Left cardiac atrium (tissue), 4 donors: Measurements from ENCODE around the gene TMEM231. TPM values are rescaled to one million over a fixed set of nuclear protein-coding genes. Genes with fewer than 3 reads are reported as not detected.
"Not testable (repeated sequence)": the region's sequence is repeated elsewhere in the genome, so short reads cannot be mapped to it uniquely, and the experiment has no call there.

Experiments used
- ATAC-seq, 2 donors: fragments of 200-7000 bp; cut with Tn5 transposase; one replicate each; pipeline ENCODE4 v1.9.1; 2020; ENCODE audit warnings: mild to moderate bottlenecking in 2 of 2, moderate library complexity in 2 of 2
- DNase-seq: peaks from one replicate; pipeline ENCODE4 v3.0.0-alpha.2; 2020
- intact Hi-C, 2 donors: fragments of 100-400 bp; cut with DNase I; formaldehyde crosslinking; loops; one replicate each; pipeline versions ENCODE4 v1.14.1 to v1.15.1; 2022 to 2023
- total RNA-seq, 2 donors: library from RNA; stranded (reverse); fragmentation: NEBNext Ultra II Directional; extraction: Animal tissue kit (Norgen Biotek cat#: 25700); gene quantifications; one replicate each; pipeline ENCODE4 v1.2.1, GENCODE V29; 2021
- donor health status: DM: no; HTN: yes; CAD: no.
- donor health status: DM: no; HTN: yes; CAD: no; lungs with severe emphysema.
- donor health status: DM: yes; HTN: yes; CAD: no.
- donor health status: Dilated cardiomyopathy.

TMEM231 gene
- total RNA-seq, 2 donors from 2014 or later, result 5.6 to 7.3 TPM

DNA sequence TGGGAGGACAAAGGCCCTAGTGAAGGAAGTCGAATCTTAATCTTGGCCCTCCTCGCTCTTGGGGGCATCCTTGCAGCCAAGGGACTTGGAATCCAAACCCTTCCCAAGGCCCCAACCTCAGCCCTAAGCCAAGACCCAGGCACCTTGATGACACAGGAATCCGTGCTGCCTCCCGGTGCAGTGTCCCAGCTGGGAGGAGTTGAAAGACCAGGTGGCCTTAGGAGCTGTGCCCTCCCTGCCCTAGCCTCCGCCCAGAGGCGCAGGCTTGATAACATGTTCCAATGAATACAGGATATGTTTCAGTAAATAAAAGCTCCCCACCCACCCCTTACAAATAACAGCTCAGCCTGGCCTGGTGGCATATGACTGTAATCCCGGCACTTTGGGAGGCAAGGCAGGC lies 20.2 kb downstream of the TMEM231 start, which contains the start of gene CHST5:
Gene CHST5 (minus strand): TSS at position 208 of the 400 bp plus-strand sequence. CDS start 5,724 bp downstream, outside the sequence.
- DNase-seq (no peak), ATAC-seq (no peak)
- intact Hi-C loops, result no loop called here

GRCh38 chr16:75535211-75535843 lies 20.7 kb downstream of the TMEM231 start:
- ATAC-seq (no peak), DNase-seq (no peak)
- intact Hi-C loops, result no loop called here

DNA sequence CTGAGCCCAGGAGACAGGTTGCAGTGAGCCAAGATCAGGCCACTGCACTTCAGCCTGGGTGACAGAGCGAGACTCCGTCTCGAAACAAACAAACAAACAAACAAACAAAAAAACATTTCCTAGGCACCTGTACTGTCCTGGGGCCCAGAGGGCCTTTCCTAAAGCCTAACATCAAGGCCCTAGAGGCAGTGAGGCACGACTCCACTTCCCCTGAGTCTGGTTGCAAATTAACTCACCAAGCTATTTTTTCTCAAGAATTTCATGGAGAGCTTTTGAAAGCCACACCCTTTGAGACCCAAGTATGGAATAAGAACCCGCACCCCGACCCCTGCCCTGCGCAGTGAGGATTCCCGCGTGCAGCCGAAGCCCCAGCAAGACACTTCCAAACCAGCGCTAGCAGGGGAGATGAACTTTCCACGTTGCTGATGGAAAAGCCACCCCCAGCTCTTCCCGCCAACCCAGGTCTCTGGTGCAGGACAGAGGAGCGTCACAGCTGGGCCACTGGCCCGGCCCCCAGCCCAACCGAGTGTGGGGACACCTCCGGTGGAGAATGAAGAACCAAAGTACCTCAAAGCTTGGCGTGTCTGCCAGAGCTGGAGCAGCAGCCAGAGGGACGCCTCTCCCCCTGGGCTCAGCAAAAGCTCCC lies 21.4 kb downstream of the TMEM231 start:
- intact Hi-C loops, result no loop called here
- no peak for ATAC-seq
- DNase-seq, result no peak

- no peak for DNase-seq
- ATAC-seq, result no peak
- intact Hi-C loops, result no loop called here
Observed at GRCh38 chr16:75532791-75533190, 23.3 kb downstream of the TMEM231 start.

DNA sequence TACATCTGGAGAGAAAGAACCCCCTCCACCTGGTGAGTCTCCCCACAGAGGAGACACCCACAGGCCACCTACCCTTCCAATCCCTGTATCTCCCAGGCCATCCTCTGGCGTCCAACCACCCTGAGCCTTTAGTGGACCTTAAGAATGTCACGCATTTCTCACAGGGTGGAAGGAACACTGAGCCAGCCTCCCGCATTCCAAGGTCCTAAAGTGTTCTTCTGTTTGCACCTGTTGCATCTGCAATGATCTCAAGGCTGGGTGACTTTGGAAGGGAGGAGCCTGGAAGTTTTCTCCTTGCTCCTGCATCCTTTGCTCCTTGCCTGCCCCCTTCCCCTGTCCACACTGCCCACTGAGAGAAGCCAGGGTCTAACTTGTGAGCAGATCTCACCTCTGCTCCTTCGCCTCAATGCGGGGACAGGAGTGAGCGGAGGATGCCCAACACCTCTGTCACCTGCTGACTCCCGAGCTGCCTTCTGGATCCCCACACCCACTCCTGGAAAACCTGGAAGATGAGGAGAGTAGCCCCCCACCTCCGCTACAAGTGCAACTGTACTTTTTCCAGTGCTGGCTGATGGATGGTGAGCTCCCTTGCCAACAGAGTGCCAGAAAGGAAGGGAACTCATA lies 23.8 kb downstream of the TMEM231 start:
- DNase-seq (no peak), ATAC-seq (no peak)
- intact Hi-C loops, result no loop called here

DNA sequence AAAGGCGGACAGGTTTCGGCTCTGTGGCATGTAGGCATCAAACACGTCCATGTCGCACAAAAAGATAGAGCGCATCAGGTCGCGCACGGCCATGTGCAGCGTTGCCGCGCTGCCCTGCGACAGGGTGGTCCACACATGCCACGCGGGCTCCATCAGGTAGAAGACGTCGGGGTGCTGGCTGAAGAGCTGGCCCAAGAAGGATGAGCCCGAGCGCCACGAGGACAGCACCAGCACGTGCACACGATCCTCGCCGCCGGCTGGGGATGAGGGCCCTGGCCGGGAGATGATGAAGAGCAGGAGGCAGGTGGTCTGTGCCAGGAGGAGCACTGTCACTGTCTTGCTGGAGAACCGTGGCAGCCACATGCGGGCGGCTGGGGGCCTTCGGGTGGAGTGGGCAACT lies 26.1 kb downstream of the TMEM231 start:
- intact Hi-C loops, result no loop called here
- DNase-seq (no peak), ATAC-seq (no peak)

GRCh38 chr16:75529056-75529905 lies 26.8 kb downstream of the TMEM231 start:
- intact Hi-C loops, result no loop called here
- ATAC-seq (no peak), DNase-seq (no peak)

GRCh38 chr16:75527825-75528299 lies 28.2 kb downstream of the TMEM231 start:
- no peak for DNase-seq
- ATAC-seq, result no peak
- intact Hi-C loops, result no loop called here

- DNase-seq (no peak), ATAC-seq (no peak)
- intact Hi-C loops, result no loop called here
Observed at GRCh38 chr16:75526032-75526790, 29.8 kb downstream of the TMEM231 start.

- ATAC-seq (no peak), DNase-seq (no peak)
- intact Hi-C loops, result no loop called here
Observed at GRCh38 chr16:75519175-75519574, 36.9 kb downstream of the TMEM231 start.

DNA sequence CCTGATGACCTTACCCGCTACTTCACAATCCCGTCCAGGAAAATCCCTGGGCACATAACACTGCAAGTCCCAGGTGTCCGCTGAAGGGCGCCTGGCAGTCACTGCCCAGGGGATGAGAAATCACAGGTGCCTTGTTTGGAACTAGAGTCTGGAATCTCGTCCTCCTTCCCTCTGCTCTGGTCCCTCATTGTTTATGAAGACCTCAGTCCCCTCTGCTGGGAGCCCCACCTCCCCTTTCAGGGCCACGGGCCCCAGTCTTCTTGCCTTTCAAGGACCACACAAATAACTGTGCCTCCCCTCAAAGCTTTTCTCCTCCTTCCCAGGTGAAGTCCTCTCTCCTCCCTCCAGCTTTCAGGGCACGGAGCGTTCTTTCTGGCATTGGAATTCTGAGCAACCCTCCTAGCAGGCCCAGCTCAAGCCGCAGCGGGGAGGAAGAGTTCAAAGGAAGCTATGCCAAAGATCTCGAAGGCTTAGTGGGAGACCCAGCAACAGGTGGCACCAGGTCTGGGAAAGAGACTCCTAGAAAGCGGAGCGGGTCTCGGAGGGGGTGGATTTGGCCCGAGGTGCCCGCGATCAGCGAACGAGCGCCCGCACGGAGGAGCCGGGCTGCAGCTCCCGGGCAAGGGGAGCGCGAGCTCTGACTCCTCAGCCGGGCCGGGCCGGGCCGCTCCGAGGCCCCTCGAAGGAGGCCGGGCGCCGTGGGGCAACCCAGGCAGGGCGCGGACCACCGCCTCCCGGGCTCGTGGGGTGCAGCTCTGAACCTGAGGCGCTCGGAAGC lies 39.7 kb downstream of the TMEM231 start:
- intact Hi-C loops, DNase-seq: not testable (repeated sequence)
- ATAC-seq, result peak; percentile 44 to 66

- intact Hi-C loops, result no loop called here
- DNase-seq, result no peak
- no peak for ATAC-seq
Observed at GRCh38 chr16:75514296-75514695, 41.8 kb downstream of the TMEM231 start.

DNA sequence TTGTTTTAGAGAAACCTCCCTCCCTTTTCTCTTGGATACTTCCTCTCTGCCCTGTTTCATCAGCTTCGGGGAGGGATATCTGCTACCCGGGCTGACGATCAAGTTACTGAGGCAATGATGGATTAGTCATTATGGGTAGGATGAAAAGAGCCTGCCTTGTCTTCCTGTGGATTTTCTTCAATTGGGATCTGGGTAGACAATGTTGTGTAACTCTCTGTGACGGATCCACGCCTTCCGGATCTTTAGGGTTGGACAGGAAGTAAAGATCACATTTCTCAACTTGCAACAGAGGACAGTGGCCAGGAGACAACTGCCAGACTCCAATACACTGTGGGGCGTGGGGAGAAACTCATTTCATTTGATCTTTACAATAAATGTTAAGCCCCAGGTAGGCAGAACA lies 49.5 kb downstream of the TMEM231 start:
- intact Hi-C loops, result no loop called here
- DNase-seq, result peak; percentile 64
- peak; percentile 83 to 89 for ATAC-seq

GRCh38 chr16:75506107-75506506 lies 49.9 kb downstream of the TMEM231 start:
- intact Hi-C loops, result no loop called here
- DNase-seq (no peak), ATAC-seq (no peak)

- ATAC-seq (no peak), DNase-seq (no peak)
- intact Hi-C loops, result no loop called here
Observed at GRCh38 chr16:75503801-75504200, 52.3 kb downstream of the TMEM231 start.

DNA sequence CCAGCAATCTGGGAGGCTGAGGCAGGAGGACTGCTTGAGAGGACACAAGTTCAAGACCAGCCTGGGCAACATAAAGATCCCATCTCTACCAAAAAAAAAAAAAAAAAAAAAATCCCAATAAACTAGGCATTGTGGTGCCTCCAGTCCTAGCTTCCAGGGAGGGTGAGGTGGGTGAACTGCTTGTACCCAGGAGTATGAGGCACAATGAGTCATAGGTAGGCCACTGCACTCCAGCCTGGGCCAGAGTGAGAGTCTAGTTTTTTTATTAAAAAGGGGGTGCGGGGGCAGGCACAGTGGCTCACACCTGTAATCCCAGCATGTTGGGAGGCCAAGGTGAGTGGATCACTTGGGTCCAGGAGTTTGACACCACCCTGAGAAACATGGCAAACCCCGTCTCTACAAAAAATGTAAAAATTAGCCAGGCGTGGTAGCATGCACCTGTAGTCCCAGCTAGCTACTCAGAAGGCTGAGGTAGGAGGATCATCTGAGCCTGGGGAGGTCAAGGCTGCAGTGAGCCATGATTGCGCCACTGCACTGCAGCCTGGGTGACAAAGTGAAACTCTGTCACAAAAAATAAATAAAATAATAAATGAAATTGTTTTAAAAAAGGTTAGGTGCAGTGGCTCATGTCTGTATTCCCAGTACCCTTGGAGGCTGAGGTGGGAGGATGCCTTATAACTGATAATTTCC lies 53.0 kb downstream of the TMEM231 start:
- DNase-seq (no peak), ATAC-seq (no peak)

DNA sequence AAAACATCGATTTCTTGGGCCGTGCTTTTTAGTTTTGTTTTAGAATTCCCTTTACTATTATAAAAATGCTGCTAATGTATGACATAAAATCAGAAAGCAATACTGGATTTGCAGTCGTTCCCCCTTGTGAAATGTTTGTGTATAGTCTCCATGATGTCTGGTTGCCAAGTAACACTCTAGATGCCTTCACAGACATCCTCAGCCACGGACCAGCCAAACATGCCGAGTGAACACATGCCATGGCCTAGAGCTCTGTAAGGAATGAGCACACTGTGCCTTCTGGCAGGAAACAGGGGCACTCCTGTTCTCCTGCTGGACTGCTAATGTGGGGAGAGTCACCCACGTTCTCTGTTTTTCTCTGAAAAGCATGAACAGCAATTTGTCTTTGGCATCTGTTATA lies 54.2 kb downstream of the TMEM231 start:
- DNase-seq (peak; percentile 49), ATAC-seq (peak in 1 of 2 donors; percentile 34)
- intact Hi-C loops, result not testable (repeated sequence)

More for the DNA sequence above, 53.0 kb downstream of the TMEM231 start:
- intact Hi-C loops, result no loop called here
